Ovary (tissue), 9 donors: ENCODE data around the gene EXD3. TPM values are rescaled to one million over a fixed set of nuclear protein-coding genes. Genes with fewer than 3 reads are reported as not detected.

ENCODE experiments used
- DNase-seq, 5 donors: peaks; one replicate each; pipeline ENCODE4 v3.0.0-alpha.2; 2019 to 2020
- H3K27ac ChIP-seq, 2 donors: fragments of 200-600 bp; one replicate each; pipeline versions ENCODE4 v1.5.1 to v1.8.0; 2019 to 2022
- H3K27me3 ChIP-seq: fragments of 200-600 bp; one replicate; pipeline ENCODE4 v1.8.0; 2022
- H3K36me3 ChIP-seq: fragments of 200-600 bp; sonication (generic); one replicate; pipeline ENCODE4 v1.5.1; 2019
- H3K4me1 ChIP-seq: one replicate; pipeline ENCODE4 v1.8.1; 2013; ENCODE audit warnings: mild to moderate bottlenecking, moderate library complexity; ENCODE audit not compliant: insufficient read depth
- H3K4me3 ChIP-seq: fragments of 200-600 bp; sonication (generic); one replicate; pipeline ENCODE4 v1.5.1; 2017
- H3K9me3 ChIP-seq, 2 donors: fragments of 200-600 bp in 1 of 2; sonication (generic) in 1 of 2; one replicate each; pipeline versions ENCODE4 v1.5.1 to v1.8.1; 2013 to 2019; ENCODE audit warnings: mild to moderate bottlenecking in 1 of 2, moderate library complexity in 1 of 2
- CTCF ChIP-seq, 3 donors: fragments of 450-650 bp in 2 of 3; fragments of 200-600 bp in 1 of 3; IDR thresholded peaks; one replicate each; pipeline versions ENCODE4 v1.5.1 to v1.8.0; 2016 to 2022; ENCODE audit warnings: antibody characterized with exemption in 3 of 3, mild to moderate bottlenecking in 1 of 3
- EP300 ChIP-seq: sonication (generic); formaldehyde crosslinking; IDR thresholded peaks from one replicate; pipeline ENCODE4 v1.6.1; 2017; ENCODE audit warnings: antibody characterized with exemption
- POLR2A ChIP-seq: fragments of 450-650 bp; IDR thresholded peaks from one replicate; pipeline ENCODE4 v1.6.1; 2017; ENCODE audit warnings: antibody characterized with exemption, mild to moderate bottlenecking, moderate library complexity
- WGBS, 3 donors: extraction: QIAGEN DNeasy Blood & Tissue Kit in 1 of 3; methylation state at CpG; one replicate each; pipeline versions ENCODE4 v1.1.5 to v1.1.7; 2013 to 2017; 5-methylcytosine and 5-hydroxymethylcytosine counted together
- intact Hi-C, 4 donors: fragments of 100-400 bp; cut with DNase I; formaldehyde crosslinking; loops; one replicate each; pipeline versions ENCODE4 v1.11.0 to v1.15.1; 2022 to 2023
- polyA plus RNA-seq, 2 donors: library from polyadenylated mRNA; stranded (reverse); fragments of 200-250 nt in 1 of 2; fragments of 350-450 nt in 1 of 2; fragmentation: Illumina TruSeq in 1 of 2; extraction: RNeasy Lipid Tissue Mini Kit (QIAGEN cat#74804) in 1 of 2; gene quantifications; one replicate each; pipeline ENCODE4 v1.2.3, GENCODE V29; 2013 to 2014
- total RNA-seq, 7 donors: library from RNA; depleted of rRNA in 2 of 7; stranded (reverse); fragments of >200 nt in 2 of 7; fragmentation: NEBNext Ultra II Directional in 3 of 7; extraction: Animal tissue kit (Norgen Biotek cat#: 25700) in 3 of 7; gene quantifications; one replicate each; pipeline versions ENCODE4 v1.1.0 to v1.2.4, GENCODE V29; 2016 to 2023
- donor health status: DM: no; HTN: no; CAD: no; lungs with moderate emphysema.
- donor health status: DM: no; HTN: no; CAD: no.
- donor health status: Bipolar disorder and iron deficiency.
- donor health status: DM: yes; HTN: yes; CAD: no.
- donor health status: DM: no; HTN: no; CAD: no.
- donor health status: DM: yes; HTN: yes; CAD: no.

The EXD3 gene
- total and polyA plus RNA-seq, 9 donors: 1.0 to 30.6 (median 23.4) TPM

GRCh38 chr9:137394866-137395665 lies 27.9 kb downstream of the EXD3 start:
- Histone ChIP-seq H3K27me3 (no peaks in the 10 kb centered on the region), H3K4me1 (no peaks in the 10 kb centered on the region), H3K36me3 (no peaks in the 10 kb centered on the region), H3K4me3 (no peak overlapping the region), H3K27ac (no peak overlapping the region), H3K9me3 (no peaks in the 10 kb centered on the region)
- no peak for TF ChIP-seq EP300
- TF ChIP-seq CTCF (IDR thresholded peaks at IDR 0.05): no peak
- no peak for TF ChIP-seq POLR2A
- 77 to 90% (median 80%) methylated on average over 32 to 36 of the region's 36 CpGs for WGBS, 3 donors
- DNase-seq: peak in 1 of 5 donors; percentile 19
- intact Hi-C loops: no loop called here

- H3K9me3 ChIP-seq: no peaks in the 10 kb centered on the region
- WGBS, 3 donors: 88 to 94% (median 91%) methylated on average over 24 to 28 of the region's 28 CpGs
- TF ChIP-seq POLR2A: no peak
- no peak for TF ChIP-seq CTCF (IDR thresholded peaks at IDR 0.05)
- TF ChIP-seq EP300: no peak
- H3K4me1 ChIP-seq: no peaks in the 10 kb centered on the region
- no peak overlapping the region for H3K4me3 ChIP-seq
- DNase-seq: peak in 1 of 5 donors; percentile 17
- no peaks in the 10 kb centered on the region for H3K27me3 ChIP-seq
- H3K36me3 ChIP-seq: no peaks in the 10 kb centered on the region
- intact Hi-C loops: no loop called here
- no peak overlapping the region for H3K27ac ChIP-seq
Observed at GRCh38 chr9:137393176-137394150, 29.5 kb downstream of the EXD3 start.

- Histone ChIP-seq H3K27ac (no peak overlapping the region), H3K27me3 (no peaks in the 10 kb centered on the region), H3K4me1 (no peaks in the 10 kb centered on the region), H3K4me3 (no peak overlapping the region), H3K9me3 (no peaks in the 10 kb centered on the region), H3K36me3 (no peaks in the 10 kb centered on the region)
- DNase-seq: peak in 1 of 5 donors; percentile 16
- intact Hi-C loops: no loop called here
- WGBS, 3 donors: 94 to 95% (median 95%) methylated on average over 21 to 23 of the region's 23 CpGs
- no peak for TF ChIP-seq POLR2A
- no peak for TF ChIP-seq EP300
- no peak for TF ChIP-seq CTCF (IDR thresholded peaks at IDR 0.05)
Observed at GRCh38 chr9:137392232-137393007, 30.5 kb downstream of the EXD3 start.

- no peak overlapping the region for H3K4me3 ChIP-seq
- H3K9me3 ChIP-seq: no peaks in the 10 kb centered on the region
- TF ChIP-seq EP300: no peak
- TF ChIP-seq POLR2A: no peak
- no peak for TF ChIP-seq CTCF (IDR thresholded peaks at IDR 0.05)
- peak in 1 of 5 donors; percentile 28 for DNase-seq
- 85 to 96% (median 88%) methylated on average over 9 to 22 of the region's 22 CpGs for WGBS, 3 donors
- H3K27me3 ChIP-seq: no peaks in the 10 kb centered on the region
- H3K27ac ChIP-seq: no peak overlapping the region
- no peaks in the 10 kb centered on the region for H3K36me3 ChIP-seq
- intact Hi-C loops: no loop called here
- no peaks in the 10 kb centered on the region for H3K4me1 ChIP-seq
Observed at GRCh38 chr9:137391411-137391754, 31.6 kb downstream of the EXD3 start.
